SK-N-SH (cell line): Measurements from ENCODE around the gene FAM47E. TPM values are rescaled to one million over a fixed set of nuclear protein-coding genes. Genes with fewer than 3 reads are reported as not detected.

Experiments used
- CTCF ChIA-PET: fragments of 300-600, 350-600 bp; formaldehyde crosslinking; extraction: SDS; loops from one replicate; lab custom pipeline; 2021; lab: Yijun Ruan, JAX
- POLR2A ChIA-PET: fragments of 350-600 bp; sonication (Branson Sonifier 250); formaldehyde crosslinking; extraction: SDS; loops from one replicate; lab custom pipeline; 2020; ENCODE audit warnings: antibody characterized with exemption, inconsistent platforms; lab: Yijun Ruan, JAX
- DNase-seq: peaks from one replicate; pipeline ENCODE4 v3.0.0; 2012
- H2AFZ ChIP-seq: fragments of 200-600 bp; sonication (generic); 2 replicates; pipeline ENCODE4 v1.8.1; 2016; ENCODE audit warnings: antibody characterized with exemption, mild to moderate bottlenecking, low read depth
- H3F3A ChIP-seq: fragments of 200-600 bp; sonication (generic); replicated peaks from 2 replicates; pipeline ENCODE3; 2016; ENCODE audit warnings: antibody characterized with exemption, mild to moderate bottlenecking; ENCODE audit not compliant: insufficient read depth
- H3K27ac ChIP-seq, 2 experiments: fragments of 200-500 bp in 1 of 2; fragments of 200-600 bp in 1 of 2; sonication (Bioruptor generic) in 1 of 2; sonication (generic), shearing (Covaris generic) in 1 of 2; 2 replicates each; pipeline versions ENCODE4 v1.5.1 to v1.6.1; 2014 to 2016; ENCODE audit warnings: low read depth in 2 of 2, inconsistent platforms in 1 of 2, low read length in 1 of 2, mild to moderate bottlenecking in 1 of 2, mixed read lengths in 1 of 2
- H3K27me3 ChIP-seq: fragments of 200-600 bp; sonication (generic), shearing (Covaris generic); 2 replicates; pipeline ENCODE4 v1.6.1; 2016; ENCODE audit warnings: mixed run types; ENCODE audit not compliant: insufficient read depth
- H3K36me3 ChIP-seq, 2 experiments: fragments of 200-500 bp in 1 of 2; fragments of 200-600 bp in 1 of 2; sonication (Bioruptor generic) in 1 of 2; sonication (generic) in 1 of 2; replicated peaks in 1 of 2; 2 replicates each; pipeline versions ENCODE3 to v1.5.1; 2014 to 2016; ENCODE audit warnings: low read length in 1 of 2, mild to moderate bottlenecking in 1 of 2; ENCODE audit not compliant: insufficient read depth in 2 of 2, control insufficient read depth in 1 of 2
- H3K4me1 ChIP-seq, 2 experiments: fragments of 200-500 bp in 1 of 2; fragments of 200-600 bp in 1 of 2; sonication (Bioruptor generic) in 1 of 2; sonication (generic), shearing (Covaris generic) in 1 of 2; 2 replicates each; pipeline versions ENCODE4 v1.5.1 to v1.6.1; 2014 to 2016; ENCODE audit warnings: low read depth in 1 of 2, low read length in 1 of 2, mixed run types in 1 of 2; ENCODE audit not compliant: insufficient read depth in 2 of 2, control insufficient read depth in 1 of 2
- H3K4me2 ChIP-seq: fragments of 200-600 bp; sonication (generic), shearing (Covaris generic); 2 replicates; pipeline ENCODE4 v1.6.1; 2017; ENCODE audit warnings: mixed run types
- H3K4me3 ChIP-seq, 2 experiments: fragments of 200-500 bp in 1 of 2; fragments of 200-600 bp in 1 of 2; sonication (Bioruptor generic) in 1 of 2; sonication (generic), shearing (Covaris generic) in 1 of 2; 2 replicates each; pipeline versions ENCODE4 v1.5.1 to v1.8.1; 2014 to 2016; ENCODE audit warnings: low read depth in 2 of 2, inconsistent platforms in 1 of 2, low read length in 1 of 2, mild to moderate bottlenecking in 1 of 2, mixed read lengths in 1 of 2, moderate library complexity in 1 of 2
- H3K79me2 ChIP-seq: fragments of 200-600 bp; sonication (generic); 2 replicates; pipeline ENCODE4 v1.8.1; 2017; ENCODE audit warnings: mild to moderate bottlenecking; ENCODE audit not compliant: insufficient read depth
- H3K9ac ChIP-seq: fragments of 200-600 bp; sonication (generic); 2 replicates; pipeline ENCODE4 v1.6.1; 2017; ENCODE audit warnings: mixed run types
- H3K9me2 ChIP-seq: fragments of 200-600 bp; sonication (generic); 2 replicates; pipeline ENCODE4 v1.6.1; 2017; ENCODE audit warnings: mixed run types
- H3K9me3 ChIP-seq: fragments of 200-600 bp; sonication (generic); 2 replicates; pipeline ENCODE4 v1.6.1; 2017; ENCODE audit warnings: mixed run types, mild to moderate bottlenecking, moderate library complexity
- H4K20me1 ChIP-seq: fragments of 200-600 bp; sonication (generic); 2 replicates; pipeline ENCODE4 v1.6.1; 2017; ENCODE audit warnings: mild to moderate bottlenecking, mixed run types; ENCODE audit not compliant: insufficient read depth
- CHD2 ChIP-seq: fragments of 150-350 bp; IDR thresholded peaks from 2 replicates; pipeline ENCODE4 v1.6.1; 2018; ENCODE audit warnings: low read length; ENCODE audit not compliant: partially characterized antibody
- CTCF ChIP-seq: fragments of 200-600 bp; sonication (generic); IDR thresholded peaks from 2 replicates; pipeline ENCODE4 v1.6.1; 2017; ENCODE audit warnings: antibody characterized with exemption, mild to moderate bottlenecking, moderate library complexity
- EZH2phosphoT487 ChIP-seq: fragments of 200-600 bp; sonication (generic); IDR thresholded peaks from 2 replicates; pipeline ENCODE4 v1.6.1; 2017; ENCODE audit warnings: low read depth, mixed run types, mild to moderate bottlenecking, antibody characterized with exemption, moderate library complexity, borderline replicate concordance
- FOSL2 ChIP-seq: IDR thresholded peaks from 2 replicates; pipeline ENCODE4 v1.4.0; 2012; ENCODE audit warnings: low read depth, mild to moderate bottlenecking, moderate library complexity, borderline replicate concordance
- IRF3 ChIP-seq: fragments of 150-350 bp; IDR thresholded peaks from 2 replicates; pipeline ENCODE4 v1.6.1; 2016; ENCODE audit warnings: mild to moderate bottlenecking, low read depth, low read length
- NFIC ChIP-seq: IDR thresholded peaks from 2 replicates; pipeline ENCODE4 v1.4.0; 2012; ENCODE audit warnings: borderline replicate concordance
- RAD21 ChIP-seq: IDR thresholded peaks from 2 replicates; pipeline ENCODE4 v1.6.1; 2012; ENCODE audit warnings: mild to moderate bottlenecking, low read length
- RXRA ChIP-seq: IDR thresholded peaks from 2 replicates; pipeline ENCODE4 v1.4.0; 2012; ENCODE audit warnings: low read depth, mild to moderate bottlenecking, borderline replicate concordance
- TAF1 ChIP-seq: IDR thresholded peaks from 2 replicates; pipeline ENCODE4 v1.6.1; 2012; ENCODE audit warnings: low read depth, mild to moderate bottlenecking, low read length, moderate library complexity, borderline replicate concordance
- YY1 ChIP-seq: IDR thresholded peaks from 2 replicates; pipeline ENCODE4 v1.4.0; 2012; ENCODE audit warnings: low read depth, mild to moderate bottlenecking
- ZBTB33 ChIP-seq: IDR thresholded peaks from 2 replicates; pipeline ENCODE4 v1.4.0; 2012; ENCODE audit warnings: low read depth, borderline replicate concordance
- WGBS: methylation state at CpG from one replicate; pipeline ENCODE4 v1.1.6; 2017; ENCODE audit warnings: low lambda C conversion rate; 5-methylcytosine and 5-hydroxymethylcytosine counted together
- polyA plus RNA-seq, 3 experiments: library from polyadenylated mRNA; depleted of rRNA; stranded (reverse); fragments of >200 nt; gene quantifications; 2 replicates each; pipeline ENCODE4 v1.2.3, GENCODE V29; 2012
- TF ChIP-seq, protein P1 (sequence below): IDR thresholded peaks from 2 replicates; pipeline ENCODE4 v1.4.0; 2012; ENCODE audit warnings: low read depth
- TF ChIP-seq, protein P2 (sequence below): IDR thresholded peaks from 2 replicates; pipeline ENCODE4 v1.4.0; 2012; ENCODE audit warnings: low read depth, borderline replicate concordance

FAM47E gene
- polyA plus RNA-seq, 1 of the 3 experiments (the other 2 are of a cell fraction): 1.8 TPM

- Histone ChIP-seq H3K27me3 (peaks cover 8% of the 10 kb centered on the region; the same call in 1 of the 2 replicates), H3K4me3 (no peak overlapping the region), H3F3A (no peaks in the 10 kb centered on the region), H4K20me1 (no peaks in the 10 kb centered on the region), H3K79me2 (no peaks in the 10 kb centered on the region), H3K4me2 (no peak overlapping the region), H3K27ac (no peak overlapping the region), H3K9me3 (no peaks in the 10 kb centered on the region), H3K36me3 (no peaks in the 10 kb centered on the region), H3K4me1 (peaks cover 0 to 4% of the 10 kb centered on the region in 2 experiments; a peak in 1 of 4 replicates), H2AFZ (no peak overlapping the region), H3K9ac (no peak overlapping the region), H3K9me2 (no peaks in the 10 kb centered on the region)
- ChIA-PET CTCF (no interaction called here), POLR2A (no interaction called here)
- DNase-seq: no peak
- WGBS: 44% methylated on average over 1 of the region's 1 CpG
- TF ChIP-seq TAF1 (no peak), EZH2phosphoT487 (no peak), RAD21 (no peak), FOSL2 (no peak), YY1 (no peak)
- TF ChIP-seq, protein P1, sequence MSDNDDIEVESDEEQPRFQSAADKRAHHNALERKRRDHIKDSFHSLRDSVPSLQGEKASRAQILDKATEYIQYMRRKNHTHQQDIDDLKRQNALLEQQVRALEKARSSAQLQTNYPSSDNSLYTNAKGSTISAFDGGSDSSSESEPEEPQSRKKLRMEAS: no peak
These were observed 5.4 kb downstream of the FAM47E start for GRCh38 chr4:76256968-76257367.

DNA sequence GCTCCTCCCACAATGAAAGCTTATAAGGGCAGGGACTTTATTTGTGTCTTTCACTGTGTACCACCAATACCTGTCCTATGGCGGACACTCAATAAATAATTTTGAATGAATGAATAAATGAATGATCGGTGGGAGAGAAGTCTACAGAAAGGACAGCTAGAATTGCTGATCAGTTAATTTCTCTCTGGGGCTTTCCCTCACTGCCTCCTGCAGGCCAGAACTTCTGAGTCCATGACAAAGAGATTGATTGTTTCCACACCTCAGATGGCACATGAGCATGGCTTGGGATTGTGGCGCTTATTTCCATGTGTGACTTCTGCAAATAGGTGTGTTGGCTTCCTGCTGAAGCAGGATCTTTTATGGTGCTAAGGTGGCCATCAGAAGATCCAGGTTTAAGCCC, 6.3 kb downstream of the FAM47E start:
- ChIA-PET POLR2A (no interaction called here), CTCF (no interaction called here)
- Histone ChIP-seq H3K9me3 (no peaks in the 10 kb centered on the region), H3K79me2 (no peaks in the 10 kb centered on the region), H3K4me3 (no peak overlapping the region), H3K9me2 (no peaks in the 10 kb centered on the region), H4K20me1 (no peaks in the 10 kb centered on the region), H3K36me3 (no peaks in the 10 kb centered on the region), H3K27ac (no peak overlapping the region), H2AFZ (no peak overlapping the region), H3K27me3 (no peaks in the 10 kb centered on the region; the same call in 1 of the 2 replicates), H3K4me1 (no peaks in the 10 kb centered on the region), H3K9ac (no peak overlapping the region), H3F3A (no peaks in the 10 kb centered on the region), H3K4me2 (no peak overlapping the region)
- no peak for TF ChIP-seq CHD2
- WGBS: 85% methylated on average over 2 of the region's 3 CpGs
- DNase-seq: no peak

- Histone ChIP-seq H3K9me2 (no peaks in the 10 kb centered on the region), H3K4me3 (no peak overlapping the region), H3K27ac (no peak overlapping the region), H3K9ac (no peak overlapping the region), H3K4me2 (no peak overlapping the region), H3K79me2 (no peaks in the 10 kb centered on the region), H3K36me3 (no peaks in the 10 kb centered on the region), H3K27me3 (no peaks in the 10 kb centered on the region), H3F3A (no peaks in the 10 kb centered on the region), H4K20me1 (no peaks in the 10 kb centered on the region), H3K4me1 (no peaks in the 10 kb centered on the region), H3K9me3 (no peaks in the 10 kb centered on the region), H2AFZ (no peak overlapping the region)
- DNase-seq: no peak
- WGBS: 43% methylated on average over 1 of the region's 1 CpG
- ChIA-PET CTCF (no interaction called here), POLR2A (no interaction called here)
- no peak for TF ChIP-seq CTCF
- TF ChIP-seq ZBTB33: no peak
- TF ChIP-seq, protein P2, sequence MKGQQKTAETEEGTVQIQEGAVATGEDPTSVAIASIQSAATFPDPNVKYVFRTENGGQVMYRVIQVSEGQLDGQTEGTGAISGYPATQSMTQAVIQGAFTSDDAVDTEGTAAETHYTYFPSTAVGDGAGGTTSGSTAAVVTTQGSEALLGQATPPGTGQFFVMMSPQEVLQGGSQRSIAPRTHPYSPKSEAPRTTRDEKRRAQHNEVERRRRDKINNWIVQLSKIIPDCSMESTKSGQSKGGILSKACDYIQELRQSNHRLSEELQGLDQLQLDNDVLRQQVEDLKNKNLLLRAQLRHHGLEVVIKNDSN: no peak
- TF ChIP-seq IRF3: no peak
- TF ChIP-seq RXRA: no peak
- no peak for TF ChIP-seq TAF1
- no peak for TF ChIP-seq NFIC
These were observed 9.1 kb downstream of the FAM47E start for GRCh38 chr4:76260571-76260970.
